ENCODE measurements around the gene THRSP.

GRCh38 chr11:78050964-78051831, 12.5 kb upstream of the THRSP start:
- TF ChIP-seq EZH2 (IDR thresholded peaks at IDR 0.05; ENCODE audit: borderline replicate concordance, insufficient read depth, low read depth, low read length, poor library complexity, severe bottlenecking) (no peak), CTCF (IDR thresholded peaks at IDR 0.05) (no peak)
